ENCODE results near the gene PPFIBP2. TPM values are rescaled to one million over a fixed set of nuclear protein-coding genes. Genes with fewer than 3 reads are reported as not detected.

Gene PPFIBP2
- total RNA-seq, 1 donor from 2014 or later: 112 TPM

DNA sequence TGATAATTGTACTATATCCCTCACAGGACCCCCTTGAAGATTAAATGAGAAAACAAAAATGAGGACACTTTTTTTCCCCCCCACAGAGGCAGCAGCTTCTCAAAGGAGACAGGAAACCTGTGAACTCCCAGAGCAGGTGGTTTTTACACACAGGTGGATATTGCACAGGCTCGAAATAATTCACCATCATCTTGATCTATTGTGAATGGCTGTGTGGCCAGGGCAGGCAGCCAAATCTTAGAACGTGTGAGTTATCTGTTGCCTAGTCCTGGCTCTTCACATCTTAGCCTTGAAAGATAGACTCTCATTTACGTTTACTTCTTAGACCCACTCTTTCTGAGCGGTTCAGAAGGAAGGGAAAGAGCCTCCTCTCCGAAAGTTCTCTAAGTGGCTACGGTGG, 23.5 kb downstream of the PPFIBP2 start:
- Mint-ChIP-seq H3K4me3 (no peak overlapping the region), H3K27ac (no peak overlapping the region)
- ATAC-seq (ENCODE audit: low read depth): no peak

DNA sequence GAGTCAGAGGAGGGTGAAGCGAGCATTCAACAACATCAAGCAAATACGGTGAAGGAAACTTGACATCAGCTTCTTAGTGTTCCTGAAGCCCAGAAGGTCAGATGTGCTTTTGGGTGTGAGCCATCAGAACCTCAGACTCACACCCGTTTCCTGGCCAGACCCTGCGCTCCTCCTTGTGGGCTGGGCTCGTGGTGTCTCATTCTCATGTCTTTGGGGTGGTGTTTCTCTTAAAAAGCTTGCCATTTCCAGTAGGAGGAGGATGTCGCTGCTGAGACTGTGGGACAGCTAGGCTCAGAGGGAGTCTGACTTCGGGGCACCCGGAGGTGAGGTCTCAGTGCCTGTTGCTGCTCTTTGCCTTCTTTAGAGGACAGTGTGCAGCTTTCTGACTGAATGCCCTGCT, 24.2 kb downstream of the PPFIBP2 start:
- ATAC-seq (ENCODE audit: low read depth) (no peak), DNase-seq (no peak)
- Mint-ChIP-seq H3K4me1 (peaks cover 57% of the 10 kb centered on the region), H3K36me3 (ENCODE audit: low read depth) (peaks cover 21% of the 10 kb centered on the region), H3K4me3 (no peak overlapping the region), H3K27ac (no peak overlapping the region), H3K9me3 (no peaks in the 10 kb centered on the region), H3K27me3 (no peaks in the 10 kb centered on the region)
- POLR2A ChIA-PET: no interaction called here
- TF ChIP-seq, protein P1, sequence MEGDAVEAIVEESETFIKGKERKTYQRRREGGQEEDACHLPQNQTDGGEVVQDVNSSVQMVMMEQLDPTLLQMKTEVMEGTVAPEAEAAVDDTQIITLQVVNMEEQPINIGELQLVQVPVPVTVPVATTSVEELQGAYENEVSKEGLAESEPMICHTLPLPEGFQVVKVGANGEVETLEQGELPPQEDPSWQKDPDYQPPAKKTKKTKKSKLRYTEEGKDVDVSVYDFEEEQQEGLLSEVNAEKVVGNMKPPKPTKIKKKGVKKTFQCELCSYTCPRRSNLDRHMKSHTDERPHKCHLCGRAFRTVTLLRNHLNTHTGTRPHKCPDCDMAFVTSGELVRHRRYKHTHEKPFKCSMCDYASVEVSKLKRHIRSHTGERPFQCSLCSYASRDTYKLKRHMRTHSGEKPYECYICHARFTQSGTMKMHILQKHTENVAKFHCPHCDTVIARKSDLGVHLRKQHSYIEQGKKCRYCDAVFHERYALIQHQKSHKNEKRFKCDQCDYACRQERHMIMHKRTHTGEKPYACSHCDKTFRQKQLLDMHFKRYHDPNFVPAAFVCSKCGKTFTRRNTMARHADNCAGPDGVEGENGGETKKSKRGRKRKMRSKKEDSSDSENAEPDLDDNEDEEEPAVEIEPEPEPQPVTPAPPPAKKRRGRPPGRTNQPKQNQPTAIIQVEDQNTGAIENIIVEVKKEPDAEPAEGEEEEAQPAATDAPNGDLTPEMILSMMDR (IDR thresholded peaks at IDR 0.05): no peak
- CTCF ChIA-PET: no interaction called here
- intact Hi-C loops (cut with micrococcal nuclease): no loop called here

More for the DNA sequence above, 23.5 kb downstream of the PPFIBP2 start:
- ChIA-PET POLR2A (no interaction called here), CTCF (no interaction called here)
- Mint-ChIP-seq H3K36me3 (ENCODE audit: low read depth) (peaks cover 21% of the 10 kb centered on the region), H3K4me1 (peaks cover 59% of the 10 kb centered on the region), H3K9me3 (no peaks in the 10 kb centered on the region), H3K27me3 (no peaks in the 10 kb centered on the region)
- TF ChIP-seq, protein P1 (IDR thresholded peaks at IDR 0.05): no peak
- intact Hi-C loops (cut with micrococcal nuclease): no loop called here
- DNase-seq: no peak

DNA sequence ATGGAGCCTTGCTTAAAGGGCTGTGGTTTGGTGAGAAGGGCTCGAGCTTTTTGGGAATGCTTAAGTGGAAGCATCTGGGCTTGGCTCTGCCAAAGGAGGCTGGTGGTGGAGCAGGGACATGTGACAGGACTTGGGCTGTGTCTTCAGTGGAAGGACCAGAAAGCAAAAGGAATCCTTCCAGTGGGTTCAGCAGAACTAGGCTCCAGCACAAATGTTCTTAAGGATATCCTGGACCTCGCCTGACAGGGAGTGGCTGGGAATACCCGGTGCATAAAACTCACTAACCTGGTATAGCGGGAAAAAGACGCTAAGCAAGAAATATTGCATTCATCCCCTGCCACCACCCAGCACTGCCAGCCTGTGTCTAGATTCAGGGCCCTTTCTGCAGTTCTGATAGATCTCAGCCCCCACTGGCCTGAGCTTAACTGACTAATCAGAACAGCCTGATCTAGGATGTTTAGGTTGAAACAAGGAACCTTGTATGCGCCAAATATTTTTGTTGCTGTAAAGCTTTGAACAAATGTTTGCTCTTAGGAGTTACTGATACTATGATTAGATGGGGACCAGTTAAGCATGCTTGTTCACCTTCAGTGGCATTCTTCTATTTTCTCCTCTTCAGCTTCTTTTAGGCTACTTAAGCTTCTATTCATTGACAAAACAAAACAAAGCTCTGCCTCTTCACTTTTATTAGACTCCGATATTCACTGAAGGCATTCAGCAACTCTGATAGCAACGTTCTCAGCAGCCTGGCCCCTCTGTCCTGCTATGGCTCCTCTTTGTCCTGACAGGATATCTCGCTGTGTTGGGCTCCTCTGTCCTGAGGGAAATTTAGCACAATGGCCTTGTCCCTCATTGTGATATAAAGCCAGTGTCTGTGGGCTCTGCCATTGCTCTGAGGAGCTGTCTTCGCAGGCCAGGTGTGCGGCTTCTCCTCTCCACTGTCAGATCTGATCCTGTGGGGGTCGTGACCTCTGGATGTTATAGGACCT, 25.0 kb downstream of the PPFIBP2 start:
- no peak for DNase-seq
- ChIA-PET CTCF (interaction anchor here (1.4 kb wide), 2 partner anchors 18 to 26 kb away, joined by 3 to 4 read pairs; no protein-coding TSS in a partner anchor), POLR2A (no interaction called here)
- TF ChIP-seq, protein P1 (IDR thresholded peaks at IDR 0.05): no peak
- H3K9me3 Mint-ChIP-seq: no peaks in the 10 kb centered on the region
- no peaks in the 10 kb centered on the region for H3K27me3 Mint-ChIP-seq
- intact Hi-C loops (cut with micrococcal nuclease): no loop called here
- no peak for ATAC-seq (ENCODE audit: low read depth)
- no peak overlapping the region for H3K4me3 Mint-ChIP-seq
- peaks cover 50% of the 10 kb centered on the region for H3K4me1 Mint-ChIP-seq
- H3K36me3 Mint-ChIP-seq (ENCODE audit: low read depth): peaks cover 21% of the 10 kb centered on the region
- H3K27ac Mint-ChIP-seq: no peak overlapping the region

DNA sequence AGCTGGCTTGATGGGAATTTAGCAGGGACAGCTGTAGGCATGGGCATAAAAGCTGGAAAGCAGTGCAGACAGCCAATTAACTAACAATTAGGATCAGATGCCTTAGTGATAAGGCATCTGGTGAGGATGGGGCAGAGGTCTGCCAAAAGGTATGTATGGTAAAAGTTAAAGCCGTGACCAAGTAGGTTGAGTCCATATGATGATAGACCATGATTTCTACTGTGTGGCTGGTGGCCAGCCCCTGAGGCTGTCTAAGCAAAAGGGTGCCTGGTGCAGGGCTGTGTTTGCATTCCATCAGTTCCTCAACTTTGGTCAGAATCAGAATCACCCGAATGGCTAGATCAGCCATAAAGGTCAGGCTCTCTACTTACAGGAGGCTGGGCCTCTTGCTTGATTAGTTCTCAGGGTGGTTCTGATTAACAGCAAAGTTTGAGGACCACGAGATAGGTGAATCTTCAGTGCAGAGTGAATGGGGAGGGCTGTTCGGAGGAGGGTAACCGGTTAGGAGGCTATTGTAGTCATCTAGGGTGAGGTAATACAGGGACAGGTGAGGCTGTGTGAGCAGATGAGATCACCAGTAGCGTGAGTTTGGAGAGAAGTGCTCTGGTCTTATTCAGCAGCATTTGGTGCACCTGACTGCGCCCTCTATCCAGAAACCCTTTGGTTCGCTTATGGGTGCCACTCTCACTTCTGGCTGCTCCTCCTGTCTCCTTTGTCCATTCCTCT, 27.2 kb downstream of the PPFIBP2 start:
- Mint-ChIP-seq H3K4me3 (no peak overlapping the region), H3K36me3 (ENCODE audit: low read depth) (peaks cover 17% of the 10 kb centered on the region), H3K4me1 (peaks cover 29% of the 10 kb centered on the region), H3K9me3 (no peaks in the 10 kb centered on the region), H3K27ac (no peak overlapping the region), H3K27me3 (no peaks in the 10 kb centered on the region)
- intact Hi-C loops (cut with micrococcal nuclease): no loop called here
- ChIA-PET CTCF (no interaction called here), POLR2A (no interaction called here)
- ATAC-seq (ENCODE audit: low read depth) (no peak), DNase-seq (no peak)
- TF ChIP-seq, protein P1 (IDR thresholded peaks at IDR 0.05): no peak

DNA sequence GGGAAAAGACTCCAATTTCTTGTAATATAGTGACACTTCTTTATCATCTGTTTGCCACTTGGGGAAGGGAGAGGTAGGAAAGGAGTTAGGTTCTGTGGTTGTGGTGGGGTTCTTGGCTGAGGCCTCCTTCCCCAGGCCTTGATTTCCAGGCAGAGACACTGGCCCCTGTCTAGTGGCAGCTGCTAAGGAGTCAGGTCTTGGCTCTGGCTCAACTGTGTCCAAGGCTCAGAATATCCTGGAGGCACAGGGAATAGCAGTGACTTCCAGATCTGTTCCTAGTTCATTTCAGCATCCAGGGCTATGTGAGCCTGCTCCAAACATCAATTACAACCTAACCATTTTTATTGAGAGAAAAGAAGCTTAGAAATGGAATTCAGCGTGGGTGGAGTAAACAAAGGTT, 29.5 kb downstream of the PPFIBP2 start:
- POLR2A ChIA-PET: no interaction called here
- Mint-ChIP-seq H3K4me3 (no peak overlapping the region), H3K9me3 (no peaks in the 10 kb centered on the region), H3K27me3 (no peaks in the 10 kb centered on the region), H3K36me3 (ENCODE audit: low read depth) (peaks cover 17% of the 10 kb centered on the region), H3K4me1 (peaks cover 12% of the 10 kb centered on the region), H3K27ac (no peak overlapping the region)
- intact Hi-C loops (cut with micrococcal nuclease): loop anchor here (1.0 kb wide), 1 partner anchor 10 kb away; no protein-coding TSS in a partner anchor
- no peak for DNase-seq
- TF ChIP-seq, protein P1 (IDR thresholded peaks at IDR 0.05): no peak
- no peak for ATAC-seq (ENCODE audit: low read depth)
- CTCF ChIA-PET: no interaction called here

Data from activated B cell treated with CpG ODN at 0.5 μM for 24 hours (primary cell).